ENCODE data around the gene ESRP2.

DNA sequence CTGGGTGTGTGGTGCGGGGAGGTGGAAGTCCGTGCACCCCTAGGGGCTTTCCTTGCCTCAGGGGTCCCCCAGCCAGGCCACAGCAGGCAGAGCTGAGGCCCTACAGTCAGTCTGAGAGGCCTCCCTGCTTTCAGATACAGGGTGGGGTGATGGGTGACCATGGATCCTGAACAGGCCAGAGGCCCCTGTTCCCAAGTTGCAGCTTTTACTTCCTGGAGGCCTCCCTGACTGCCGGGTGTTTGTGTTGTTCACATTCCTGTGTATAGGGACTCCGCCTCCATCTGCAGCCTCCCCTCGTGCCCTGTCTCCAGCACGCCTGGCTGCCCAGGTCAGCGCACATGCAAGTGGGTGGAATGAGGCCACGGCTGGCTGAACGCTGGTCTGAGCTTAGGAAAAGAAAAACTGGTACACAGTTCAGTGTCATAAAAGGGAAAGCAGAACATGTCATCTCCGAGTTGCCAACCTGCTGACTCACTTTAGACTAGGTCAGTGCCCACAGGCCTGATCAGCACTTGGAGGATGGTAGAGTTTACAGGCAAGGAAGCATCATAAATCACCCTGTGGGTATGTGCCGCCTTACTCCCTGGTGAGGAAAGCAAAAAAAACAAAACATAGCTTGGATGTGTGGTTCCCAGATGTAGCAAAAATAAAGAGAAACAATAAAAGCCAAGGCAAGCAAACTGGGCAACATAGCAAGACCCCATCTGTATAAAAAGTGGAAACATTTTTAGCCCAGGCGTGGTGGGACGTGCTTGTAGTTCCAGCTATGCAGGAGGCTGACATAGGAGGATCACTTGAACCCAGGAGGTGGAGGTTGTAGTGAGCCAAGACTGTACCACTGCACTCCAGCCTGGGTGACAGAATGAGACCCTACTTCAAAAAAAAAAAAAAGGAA is 22.2 kb upstream of the ESRP2 start:
- no peak for TF ChIP-seq EP300 (IDR thresholded peaks at IDR 0.05)
- TF ChIP-seq POLR2A (IDR thresholded peaks at IDR 0.05; ENCODE audit: low read depth): no peak
- TF ChIP-seq, protein P1, sequence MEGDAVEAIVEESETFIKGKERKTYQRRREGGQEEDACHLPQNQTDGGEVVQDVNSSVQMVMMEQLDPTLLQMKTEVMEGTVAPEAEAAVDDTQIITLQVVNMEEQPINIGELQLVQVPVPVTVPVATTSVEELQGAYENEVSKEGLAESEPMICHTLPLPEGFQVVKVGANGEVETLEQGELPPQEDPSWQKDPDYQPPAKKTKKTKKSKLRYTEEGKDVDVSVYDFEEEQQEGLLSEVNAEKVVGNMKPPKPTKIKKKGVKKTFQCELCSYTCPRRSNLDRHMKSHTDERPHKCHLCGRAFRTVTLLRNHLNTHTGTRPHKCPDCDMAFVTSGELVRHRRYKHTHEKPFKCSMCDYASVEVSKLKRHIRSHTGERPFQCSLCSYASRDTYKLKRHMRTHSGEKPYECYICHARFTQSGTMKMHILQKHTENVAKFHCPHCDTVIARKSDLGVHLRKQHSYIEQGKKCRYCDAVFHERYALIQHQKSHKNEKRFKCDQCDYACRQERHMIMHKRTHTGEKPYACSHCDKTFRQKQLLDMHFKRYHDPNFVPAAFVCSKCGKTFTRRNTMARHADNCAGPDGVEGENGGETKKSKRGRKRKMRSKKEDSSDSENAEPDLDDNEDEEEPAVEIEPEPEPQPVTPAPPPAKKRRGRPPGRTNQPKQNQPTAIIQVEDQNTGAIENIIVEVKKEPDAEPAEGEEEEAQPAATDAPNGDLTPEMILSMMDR (IDR thresholded peaks at IDR 0.05): no peak
- peak in 1 of 2 donors; percentile 15 for TF ChIP-seq POLR2AphosphoS5 (IDR thresholded peaks at IDR 0.05)
